A549 (cell line): ENCODE data around the gene EGFLAM. TPM values are rescaled to one million over a fixed set of nuclear protein-coding genes. Genes with fewer than 3 reads are reported as not detected.

Experiments
- ATAC-seq, 2 experiments: fragments of 200-7000 bp in 1 of 2; fragments of >200 bp in 1 of 2; cut with Nextera tagmentation in 1 of 2; cut with Tn5 transposase in 1 of 2; 3 replicates each; pipeline versions ENCODE4 v1.8.0 to v1.9.1; 2018 to 2020; ENCODE audit warnings: mild to moderate bottlenecking in 1 of 2, moderate library complexity in 1 of 2
- CTCF ChIA-PET: fragments of 300-600 bp; sonication (Branson Sonifier 250); formaldehyde crosslinking; extraction: SDS; loops from one replicate; lab custom pipeline; 2021; ENCODE audit warnings: antibody characterized with exemption, inconsistent platforms; lab: Yijun Ruan, JAX
- POLR2A ChIA-PET: fragments of 350-600 bp; formaldehyde crosslinking; extraction: SDS; loops from one replicate; lab custom pipeline; 2021; ENCODE audit warnings: antibody characterized with exemption, inconsistent platforms; lab: Yijun Ruan, JAX
- DNase-seq, 2 experiments: peaks; one replicate each; pipeline versions ENCODE4 v3.0.0 to v3.0.0-alpha.2; 2011 to 2016; ENCODE audit warnings: low read depth in 1 of 2, low spot score in 1 of 2
- FAIRE-seq: peaks from 2 replicates; lab custom pipeline; 2011; peaks lifted over from hg19 to GRCh38; lab: Jason Lieb, UNC
- H3K27ac ChIP-seq, 2 experiments: fragments of >200 bp; sonication (Bioruptor Twin); formaldehyde crosslinking; 3 replicates each; pipeline ENCODE4 v1.5.1; 2016 to 2017
- H3K4me1 ChIP-seq: fragments of >200 bp; sonication (Bioruptor Twin); formaldehyde crosslinking; 3 replicates; pipeline ENCODE4 v1.6.1; 2016
- H3K4me2 ChIP-seq: fragments of >200 bp; sonication (Bioruptor Twin); formaldehyde crosslinking; 3 replicates; pipeline ENCODE4 v1.6.1; 2016
- H3K4me3 ChIP-seq: fragments of >200 bp; sonication (Bioruptor Twin); formaldehyde crosslinking; 3 replicates; pipeline ENCODE4 v1.5.1; 2016
- H3K9me3 ChIP-seq: fragments of >200 bp; sonication (Bioruptor Twin); formaldehyde crosslinking; 3 replicates; pipeline ENCODE4 v1.6.1; 2016
- ATOH8 ChIP-seq: fragments of 250-450 bp; sonication (Bioruptor Pico); IDR thresholded peaks from 2 replicates; pipeline ENCODE4 v1.5.0; 2020; ENCODE audit warnings: low read depth, mild to moderate bottlenecking, moderate library complexity
- EHF ChIP-seq: fragments of 250-450 bp; sonication (Bioruptor Pico); IDR thresholded peaks from 2 replicates; pipeline ENCODE4 v1.5.0; 2020; ENCODE audit warnings: mild to moderate bottlenecking
- FOSB ChIP-seq: fragments of 250-450 bp; sonication (Bioruptor Pico); IDR thresholded peaks from 2 replicates; pipeline ENCODE4 v1.5.0; 2020; ENCODE audit warnings: mild to moderate bottlenecking, moderate library complexity
- FOSL2 ChIP-seq, 2 experiments: fragments of 450-650 bp in 1 of 2; fragments of >200 bp in 1 of 2; sonication (Bioruptor Twin) in 1 of 2; formaldehyde crosslinking; IDR thresholded peaks; 2 replicates each; pipeline versions ENCODE4 v1.5.0 to v1.6.1; 2016 to 2020; ENCODE audit warnings: mild to moderate bottlenecking in 1 of 2, moderate library complexity in 1 of 2
- HOXA7 ChIP-seq: fragments of 250-450 bp; sonication (Bioruptor Pico); IDR thresholded peaks from 2 replicates; pipeline ENCODE4 v1.5.0; 2020; ENCODE audit warnings: mild to moderate bottlenecking, moderate library complexity
- HOXB13 ChIP-seq: fragments of 250-450 bp; sonication (Bioruptor Pico); IDR thresholded peaks from 2 replicates; pipeline ENCODE4 v1.5.0; 2020; ENCODE audit warnings: low read depth, mild to moderate bottlenecking, moderate library complexity
- JUN ChIP-seq, 2 experiments: fragments of >200 bp; sonication (Bioruptor Twin); formaldehyde crosslinking; IDR thresholded peaks; 2 replicates in 1 of 2; 3 replicates in 1 of 2; pipeline ENCODE4 v1.6.1; 2016 to 2017
- KDM5A ChIP-seq: fragments of 200-600 bp; sonication (generic); IDR thresholded peaks from 2 replicates; pipeline ENCODE4 v1.6.1; 2016; ENCODE audit warnings: antibody characterized with exemption, mild to moderate bottlenecking
- MYC ChIP-seq: IDR thresholded peaks from 2 replicates; pipeline ENCODE4 v1.6.1; 2012; ENCODE audit warnings: mild to moderate bottlenecking, inconsistent platforms, low read length, improper control_type of control experiment, borderline replicate concordance
- NFE2L2 ChIP-seq: fragments of 150-350 bp; conservative IDR thresholded peaks from 2 replicates; pipeline ENCODE4 v1.6.1; 2014; ENCODE audit warnings: low read length
- NR3C1 ChIP-seq: fragments of >200 bp; sonication (Bioruptor Twin); formaldehyde crosslinking; IDR thresholded peaks from 3 replicates; pipeline ENCODE4 v1.6.1; 2017
- POLR2A ChIP-seq: IDR thresholded peaks from 2 replicates; pipeline ENCODE4 v1.6.1; 2012; ENCODE audit warnings: mild to moderate bottlenecking, low read length
- POLR2AphosphoS2 ChIP-seq: conservative IDR thresholded peaks from 2 replicates; pipeline ENCODE4 v1.6.1; 2012; ENCODE audit warnings: low read length, improper control_type of control experiment, inconsistent platforms
- REST ChIP-seq: fragments of 200-600 bp; sonication (generic); IDR thresholded peaks from 2 replicates; pipeline ENCODE4 v1.6.1; 2016; ENCODE audit warnings: antibody characterized with exemption, mild to moderate bottlenecking, moderate library complexity
- RFX5 ChIP-seq: fragments of 450-650 bp; IDR thresholded peaks from 2 replicates; pipeline ENCODE4 v1.7.1; 2014; ENCODE audit warnings: antibody characterized with exemption, mild to moderate bottlenecking, moderate library complexity
- RNF2 ChIP-seq: fragments of 200-600 bp; sonication (generic); IDR thresholded peaks from 2 replicates; pipeline ENCODE4 v1.6.1; 2016; ENCODE audit warnings: low read depth, mild to moderate bottlenecking, antibody characterized with exemption, moderate library complexity, borderline replicate concordance
- SMC3 ChIP-seq: fragments of >200 bp; sonication (Bioruptor Twin); formaldehyde crosslinking; IDR thresholded peaks from 3 replicates; pipeline ENCODE4 v1.6.1; 2018; ENCODE audit warnings: inconsistent platforms
- TFCP2L1 ChIP-seq: fragments of 250-450 bp; sonication (Bioruptor Pico); IDR thresholded peaks from 2 replicates; pipeline ENCODE4 v1.5.0; 2021; ENCODE audit warnings: mild to moderate bottlenecking
- TP53 ChIP-seq: fragments of 250-450 bp; sonication (Bioruptor Pico); IDR thresholded peaks from 2 replicates; pipeline ENCODE4 v1.5.0; 2021; ENCODE audit warnings: mild to moderate bottlenecking, moderate library complexity
- USF2 ChIP-seq: fragments of 450-650 bp; IDR thresholded peaks from 2 replicates; pipeline ENCODE4 v1.6.1; 2014; ENCODE audit warnings: antibody characterized with exemption
- ZC3H11A ChIP-seq: fragments of 450-650 bp; IDR thresholded peaks from 2 replicates; pipeline ENCODE4 v1.6.1; 2014; ENCODE audit warnings: antibody characterized with exemption, mild to moderate bottlenecking
- ZFP36 ChIP-seq: fragments of 450-650 bp; IDR thresholded peaks from 2 replicates; pipeline ENCODE4 v1.6.1; 2014; ENCODE audit warnings: borderline replicate concordance; ENCODE audit not compliant: partially characterized antibody
- ZSCAN20 ChIP-seq: fragments of 250-450 bp; sonication (Bioruptor Pico); IDR thresholded peaks from 2 replicates; pipeline ENCODE4 v1.8.0; 2022; ENCODE audit warnings: mild to moderate bottlenecking, moderate library complexity
- WGBS: methylation state at CpG from one replicate; pipeline ENCODE4 v1.1.6; 2017; ENCODE audit errors: missing lambda C conversion rate; 5-methylcytosine and 5-hydroxymethylcytosine counted together
- polyA plus RNA-seq, 4 experiments: library from polyadenylated mRNA; depleted of rRNA in 3 of 4; stranded (reverse); fragments of >200 nt; fragmentation: RNase III in 1 of 4; extraction: RNeasy Plus Mini Kit Qiagen cat#74134 plus additional on column Dnase treatment in 1 of 4; gene quantifications; 2 replicates in 3 of 4; 3 replicates in 1 of 4; pipeline ENCODE4 v1.2.3, GENCODE V29; 2011 to 2017
- TF ChIP-seq, protein P1 (sequence below): IDR thresholded peaks from 2 replicates; pipeline ENCODE4 v1.6.1; 2012; ENCODE audit warnings: low read depth, borderline replicate concordance
- TF ChIP-seq, protein P2 (sequence below): IDR thresholded peaks from 2 replicates; pipeline ENCODE4 v1.6.1; 2012

Gene EGFLAM
- polyA plus RNA-seq, 2 of the 4 experiments (the other 2 are of a cell fraction): 0.13 TPM; not detected in 1

- ATAC-seq (no peak), FAIRE-seq (no peak), DNase-seq (no peak)
- no peaks in the 10 kb centered on the region for H3K9me3 ChIP-seq
- TF ChIP-seq EHF (CRISPR knock-in tag): no peak
- no peak for TF ChIP-seq NR3C1
- no peak for TF ChIP-seq MYC
- TF ChIP-seq TP53 (CRISPR knock-in tag): no peak
- TF ChIP-seq, protein P1, sequence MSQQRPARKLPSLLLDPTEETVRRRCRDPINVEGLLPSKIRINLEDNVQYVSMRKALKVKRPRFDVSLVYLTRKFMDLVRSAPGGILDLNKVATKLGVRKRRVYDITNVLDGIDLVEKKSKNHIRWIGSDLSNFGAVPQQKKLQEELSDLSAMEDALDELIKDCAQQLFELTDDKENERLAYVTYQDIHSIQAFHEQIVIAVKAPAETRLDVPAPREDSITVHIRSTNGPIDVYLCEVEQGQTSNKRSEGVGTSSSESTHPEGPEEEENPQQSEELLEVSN: no peak
- no peak for TF ChIP-seq FOSL2 (IDR thresholded peaks at IDR 0.05)
- TF ChIP-seq FOSL2 (CRISPR knock-in tag; IDR thresholded peaks at IDR 0.05): no peak
- no peak for TF ChIP-seq JUN (IDR thresholded peaks at IDR 0.05)
- no peak for TF ChIP-seq REST
- TF ChIP-seq POLR2A: no peak
- no peak for TF ChIP-seq ZFP36
- no peak for TF ChIP-seq RNF2
- no peak for TF ChIP-seq HOXB13 (CRISPR knock-in tag)
- no peak overlapping the region for H3K4me2 ChIP-seq
- ChIA-PET CTCF (interaction anchor here (0.6 to 1.5 kb wide), 4 partner anchors 12 to 894 kb away, joined by 3 to 8 read pairs (median 3); no protein-coding TSS in a partner anchor), POLR2A (no interaction called here)
- WGBS: 60% methylated on average over 8 of the region's 8 CpGs
- H3K4me3 ChIP-seq: no peak overlapping the region
- no peak overlapping the region for H3K27ac ChIP-seq
- no peaks in the 10 kb centered on the region for H3K4me1 ChIP-seq
Observed at GRCh38 chr5:38371596-38371995, 113.2 kb downstream of the EGFLAM start.

DNA sequence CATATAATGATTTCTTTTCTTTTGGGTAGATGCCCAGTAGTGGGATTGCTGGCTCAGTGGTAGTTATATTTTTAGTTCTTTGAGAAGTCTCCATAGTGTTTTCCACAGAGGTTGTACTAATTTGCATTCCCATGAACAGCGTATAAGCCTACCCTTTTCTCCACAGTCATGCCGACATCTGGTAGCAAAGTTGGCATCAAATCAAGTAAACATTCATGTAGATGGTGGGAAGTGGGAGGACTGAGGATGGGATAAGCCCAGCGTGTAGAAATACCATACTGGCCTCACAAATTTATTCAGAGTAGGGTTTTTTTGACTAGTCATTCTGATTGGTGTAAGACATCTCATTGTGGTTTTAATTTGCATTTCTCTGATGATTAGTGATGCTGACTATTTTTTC lies 115.4 kb downstream of the EGFLAM start:
- FAIRE-seq (no peak), ATAC-seq (no peak), DNase-seq (no peak)
- H3K27ac ChIP-seq: no peak overlapping the region
- no peak overlapping the region for H3K4me3 ChIP-seq
- TF ChIP-seq KDM5A: no peak
- no peak for TF ChIP-seq SMC3
- no peak for TF ChIP-seq POLR2AphosphoS2
- TF ChIP-seq ATOH8: no peak
- TF ChIP-seq ZSCAN20 (CRISPR knock-in tag): no peak
- no peak for TF ChIP-seq ZC3H11A
- TF ChIP-seq USF2: no peak
- TF ChIP-seq HOXA7: no peak
- TF ChIP-seq FOSB (CRISPR knock-in tag): no peak
- TF ChIP-seq, protein P2, sequence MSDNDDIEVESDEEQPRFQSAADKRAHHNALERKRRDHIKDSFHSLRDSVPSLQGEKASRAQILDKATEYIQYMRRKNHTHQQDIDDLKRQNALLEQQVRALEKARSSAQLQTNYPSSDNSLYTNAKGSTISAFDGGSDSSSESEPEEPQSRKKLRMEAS: no peak
- no peak for TF ChIP-seq NFE2L2
- no peak for TF ChIP-seq TFCP2L1 (CRISPR knock-in tag)
- TF ChIP-seq RFX5: no peak
- POLR2A ChIA-PET: no interaction called here
- H3K4me1 ChIP-seq: no peaks in the 10 kb centered on the region
- CTCF ChIA-PET: no interaction called here
- WGBS: 57% methylated on average over 3 of the region's 3 CpGs
- H3K9me3 ChIP-seq: no peaks in the 10 kb centered on the region
- H3K4me2 ChIP-seq: no peak overlapping the region
